HG03432 (cell line): ENCODE measurements around the gene ADSS1.

Experiments used
- ATAC-seq: cut with Tn5 transposase; IDR thresholded peaks from one replicate; pipeline ENCODE4 v1.9.1; 2021; ENCODE audit warnings: mild to moderate bottlenecking, moderate library complexity; ENCODE audit not compliant: unreplicated experiment

The ADSS1 gene

DNA sequence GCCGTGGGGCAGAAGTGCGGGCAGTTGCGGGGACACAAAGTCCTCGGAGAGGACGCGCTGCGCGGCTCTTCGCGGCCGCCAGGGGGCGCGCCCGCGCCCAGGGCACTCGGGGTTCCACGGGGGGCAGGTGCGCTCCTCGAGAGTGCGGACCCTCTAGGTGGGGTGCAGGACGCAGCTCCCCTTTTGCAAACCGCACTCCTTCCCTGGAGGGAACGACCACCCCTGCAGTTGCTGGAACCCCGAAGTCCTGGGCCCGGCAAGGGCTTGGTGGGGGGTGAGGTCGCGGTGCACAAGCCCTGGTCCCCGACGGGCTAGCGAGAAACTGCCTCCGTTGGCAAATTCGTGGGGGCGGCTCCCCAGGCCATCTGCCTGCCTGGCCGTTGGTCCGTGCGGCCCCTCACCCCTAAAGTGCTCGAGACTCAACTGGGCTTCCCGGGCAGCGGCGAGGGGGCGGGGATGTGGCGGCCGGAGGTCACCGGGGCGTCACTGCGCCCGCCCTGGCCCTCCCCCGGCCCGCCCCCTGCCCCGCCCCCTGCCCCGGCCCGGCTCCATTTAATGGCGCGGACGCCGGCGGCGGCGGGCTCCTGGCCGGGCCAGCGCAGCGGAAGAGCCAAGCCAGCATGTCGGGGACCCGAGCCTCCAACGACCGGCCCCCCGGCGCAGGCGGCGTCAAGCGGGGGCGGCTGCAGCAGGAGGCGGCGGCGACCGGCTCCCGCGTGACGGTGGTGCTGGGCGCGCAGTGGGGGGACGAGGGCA is at the start of gene ADSS1:
Gene ADSS1 (plus strand): TSS at position 579 of the 756 bp plus-strand sequence. CDS start 42 bp downstream, at position 621.
- peak; percentile 56 for ATAC-seq

DNA sequence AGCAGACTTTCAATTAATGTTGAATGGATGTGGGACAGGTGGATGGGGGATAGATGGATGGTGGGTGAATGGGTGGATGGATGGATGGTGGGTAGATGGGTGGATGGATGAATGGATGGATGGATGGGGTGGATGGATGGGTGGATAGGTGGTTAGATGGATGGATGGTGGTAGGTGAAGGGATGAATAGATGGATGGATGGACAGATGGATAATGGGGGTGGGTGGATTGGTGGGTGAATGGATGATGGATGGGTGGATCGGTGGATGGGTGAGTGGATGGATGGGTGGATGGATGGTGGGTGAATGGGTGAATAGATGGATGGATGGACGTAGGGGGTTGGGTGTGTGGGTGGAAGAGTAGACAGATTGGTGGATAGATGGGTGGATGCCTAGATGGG is 48.6 kb upstream of the ADSS1 start:
- ATAC-seq, result no peak

- no peak for ATAC-seq
Measured at GRCh38 chr14:104676130-104676693, 47.8 kb upstream of the ADSS1 start.

- ATAC-seq, result peak; percentile 15
Measured at GRCh38 chr14:104676694-104677511, 47.1 kb upstream of the ADSS1 start.

DNA sequence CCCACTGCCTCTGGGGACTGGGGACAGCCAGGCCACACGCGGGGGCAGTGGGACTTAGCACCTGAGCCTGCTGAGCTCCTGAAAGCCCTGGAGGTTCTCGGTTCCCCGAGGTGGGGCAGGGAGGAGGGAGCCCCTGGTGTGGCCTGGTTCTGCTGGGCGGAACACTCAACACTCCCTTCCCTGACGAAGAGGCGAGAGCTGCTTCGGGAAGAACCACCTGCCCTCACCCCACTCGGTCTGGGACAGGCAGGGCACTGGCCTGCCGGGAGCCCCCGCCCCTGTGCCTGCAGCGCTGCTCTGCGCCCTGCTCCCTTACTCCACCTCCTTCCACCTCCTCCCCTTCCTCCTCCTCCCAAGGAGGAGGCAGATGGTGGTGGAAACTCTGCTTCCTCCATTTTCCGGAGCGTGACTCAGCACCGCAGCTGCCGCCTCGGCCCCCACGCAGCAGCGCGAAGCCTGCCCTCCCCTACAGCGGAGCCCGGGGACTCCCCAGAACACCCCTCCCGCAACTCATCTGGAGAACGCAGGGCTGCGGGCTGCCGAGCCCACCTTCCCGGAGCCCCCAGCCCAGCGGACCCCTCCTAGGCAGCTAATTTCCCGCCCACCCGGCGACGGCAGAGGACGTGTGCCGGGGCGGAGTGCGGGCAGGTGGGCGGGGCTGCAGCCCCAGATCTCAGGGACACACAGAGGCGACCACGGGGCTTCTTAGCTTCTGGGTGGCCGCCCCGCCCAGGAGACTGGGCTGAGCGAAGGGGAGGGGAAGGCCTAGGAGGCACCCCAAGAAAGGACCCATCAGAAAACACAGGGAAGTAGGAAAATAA is 46.3 kb upstream of the ADSS1 start:
- peak; percentile 47 for ATAC-seq

- ATAC-seq, result peak; percentile 5
Measured at GRCh38 chr14:104678346-104678745, 45.7 kb upstream of the ADSS1 start.

- no peak for ATAC-seq
Measured at GRCh38 chr14:104678901-104679705, 44.9 kb upstream of the ADSS1 start.

DNA sequence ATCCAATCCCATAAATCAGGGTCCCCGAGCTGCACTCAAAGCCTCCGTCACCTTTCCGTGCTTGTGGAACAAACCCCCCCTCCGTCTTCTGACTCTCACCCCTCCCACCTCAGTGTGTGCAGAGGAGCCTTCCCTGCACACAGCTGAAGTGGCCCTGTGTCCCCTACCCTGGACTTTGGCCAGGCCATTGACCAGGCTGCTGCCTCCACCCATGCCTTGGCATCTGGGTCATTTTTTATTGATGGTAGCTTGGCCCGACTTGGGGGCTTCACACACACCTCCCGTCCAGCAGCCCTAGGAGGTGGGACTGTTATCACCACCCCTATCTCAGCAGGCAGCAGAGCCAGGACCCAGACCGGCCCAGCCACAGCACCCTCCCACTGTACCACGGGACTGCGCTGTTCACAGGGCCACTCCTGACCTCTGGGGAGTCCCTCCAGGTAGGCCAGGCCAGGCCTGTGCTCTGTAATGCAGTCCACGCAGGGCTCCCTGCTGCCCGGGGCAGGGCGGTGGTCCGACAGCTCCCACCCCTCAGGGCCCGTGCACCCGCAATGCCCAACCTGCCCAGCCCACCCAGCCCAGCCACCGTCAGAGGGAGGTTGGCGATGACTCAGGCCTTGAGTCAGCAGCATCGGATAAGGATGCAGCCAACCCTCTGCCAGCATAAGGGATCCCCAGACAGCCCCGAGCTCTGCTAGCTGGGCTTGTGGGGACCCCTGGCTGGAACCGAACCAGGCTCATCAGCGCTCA is 43.8 kb upstream of the ADSS1 start:
- ATAC-seq, result no peak

- peak; percentile 34 for ATAC-seq
Measured at GRCh38 chr14:104680806-104681688, 43.0 kb upstream of the ADSS1 start.

DNA sequence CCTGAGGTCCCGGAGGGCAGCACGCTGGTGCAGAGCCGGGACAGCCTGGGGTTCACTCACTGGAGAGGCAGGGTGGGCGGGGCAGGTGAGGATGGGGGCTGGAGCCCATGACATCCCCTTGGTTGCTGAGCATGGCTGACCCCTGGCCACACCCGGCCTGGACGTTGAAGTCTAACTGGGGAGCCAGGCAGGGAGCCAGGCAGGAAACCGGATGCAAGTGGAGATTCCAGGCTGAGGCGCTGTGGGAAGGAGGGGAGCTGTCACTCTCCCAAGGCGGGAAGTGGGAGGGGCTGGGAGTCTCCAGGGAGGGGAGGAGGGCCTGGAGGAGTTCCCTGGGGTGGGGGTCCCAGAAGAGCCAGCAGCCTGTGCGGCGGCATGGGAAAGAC is 42.3 kb upstream of the ADSS1 start:
- ATAC-seq, result no peak

GRCh38 chr14:104682107-104682593 is 41.9 kb upstream of the ADSS1 start:
- ATAC-seq, result no peak

GRCh38 chr14:104683653-104684448 is 40.2 kb upstream of the ADSS1 start:
- no peak for ATAC-seq

DNA sequence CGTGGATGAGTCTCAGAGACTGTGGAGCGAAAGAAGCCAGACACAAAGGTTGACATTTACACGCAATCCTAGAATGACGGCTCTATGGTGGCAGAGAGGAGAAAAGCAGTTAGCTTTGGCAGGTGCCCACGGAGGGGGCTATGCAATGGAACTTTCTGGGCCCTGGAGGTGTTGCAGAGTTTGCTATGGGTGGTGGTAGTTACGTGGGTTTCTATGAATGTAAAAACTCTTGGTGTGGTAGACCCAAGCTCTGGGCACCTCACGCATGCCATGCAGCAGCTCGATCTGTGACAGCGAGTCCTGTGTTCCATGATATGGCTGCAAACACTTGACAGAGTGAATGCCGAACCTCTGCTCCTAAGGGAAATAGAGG is 39.6 kb upstream of the ADSS1 start:
- ATAC-seq, result no peak

DNA sequence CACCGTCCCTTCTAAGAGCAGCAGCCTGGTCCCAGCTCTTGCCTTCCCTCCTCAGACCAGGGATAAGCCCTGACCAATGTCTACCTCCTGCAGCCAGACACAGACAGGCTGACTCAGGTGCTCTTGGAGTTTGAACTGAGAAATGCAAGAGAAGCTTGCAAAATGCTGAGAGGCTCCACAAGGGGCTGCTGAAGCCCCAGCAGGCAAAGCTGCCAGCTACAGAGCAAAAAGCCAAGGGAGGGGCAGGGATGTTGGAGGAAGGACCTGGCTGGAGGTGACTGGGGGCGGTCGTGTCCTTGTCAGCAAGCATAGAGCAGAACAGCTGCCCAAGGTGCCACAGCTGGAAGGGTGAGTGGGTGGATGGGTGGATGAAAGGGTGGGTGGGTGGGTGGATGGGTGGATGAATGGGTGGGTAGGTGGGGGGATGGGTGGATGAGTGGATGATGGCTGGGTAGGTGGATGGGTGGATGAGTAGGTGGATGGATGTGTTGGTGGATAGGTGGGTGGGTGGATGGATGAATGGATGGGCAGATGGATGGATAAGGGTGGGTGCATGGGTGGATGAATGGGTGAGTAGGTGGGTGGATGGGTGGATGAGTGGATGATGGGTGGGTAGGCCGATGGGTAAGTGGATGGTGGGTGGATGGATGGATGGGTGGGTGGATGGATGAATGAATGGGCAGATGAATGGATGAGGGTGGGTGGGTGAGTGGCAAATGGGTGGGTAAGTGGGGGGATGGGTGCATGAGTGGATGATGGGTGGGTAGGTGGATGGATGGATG is 38.6 kb upstream of the ADSS1 start:
- no peak for ATAC-seq

DNA sequence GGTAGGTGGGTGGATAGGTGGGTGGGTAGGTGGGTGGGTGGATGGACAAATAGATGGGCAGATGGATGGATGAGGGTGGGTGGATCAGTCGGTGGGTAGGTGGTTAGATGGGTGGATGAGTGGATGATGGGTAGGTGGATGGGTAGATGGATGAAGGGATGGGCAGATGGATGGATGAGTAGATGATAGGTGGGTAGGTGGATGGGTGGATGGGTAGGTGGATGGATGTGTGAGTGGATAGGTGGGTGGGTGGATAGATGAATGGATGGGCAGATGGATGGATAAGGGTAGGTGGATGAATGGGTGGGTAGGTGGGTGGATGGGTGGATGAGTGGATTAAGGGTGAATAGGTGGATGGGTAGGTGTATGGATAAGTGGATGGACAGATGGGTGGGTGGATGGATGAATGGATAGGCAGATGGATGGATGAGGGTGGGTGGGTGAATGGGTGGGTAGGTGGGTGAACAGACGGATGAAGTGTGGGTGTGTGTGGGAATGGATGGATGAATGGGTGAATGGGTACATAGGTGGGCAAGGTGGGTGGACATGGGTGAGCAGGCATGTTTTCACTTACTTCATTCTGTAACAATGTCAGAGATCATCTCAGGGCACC is 37.9 kb upstream of the ADSS1 start:
- ATAC-seq, result no peak
